Coronary artery (tissue), 2 donors: ENCODE measurements around the gene GNAS.

Experiments used
- DNase-seq: peaks from one replicate; pipeline ENCODE4 v3.0.0-alpha.2; 2017; ENCODE audit warnings: low spot score
- H3K27ac ChIP-seq, 2 donors: fragments of 200-600 bp; sonication (generic); one replicate each; pipeline ENCODE4 v1.5.1; 2016 to 2019
- H3K4me3 ChIP-seq: fragments of 200-600 bp; sonication (generic); 2 replicates; pipeline ENCODE4 v1.5.1; 2016; ENCODE audit warnings: mild to moderate bottlenecking, moderate library complexity
- TF ChIP-seq, protein P1 (sequence below): fragments of 200-600 bp; sonication (generic); IDR thresholded peaks from one replicate; pipeline ENCODE4 v1.5.1; 2019; ENCODE audit warnings: antibody characterized with exemption

The GNAS gene

DNA sequence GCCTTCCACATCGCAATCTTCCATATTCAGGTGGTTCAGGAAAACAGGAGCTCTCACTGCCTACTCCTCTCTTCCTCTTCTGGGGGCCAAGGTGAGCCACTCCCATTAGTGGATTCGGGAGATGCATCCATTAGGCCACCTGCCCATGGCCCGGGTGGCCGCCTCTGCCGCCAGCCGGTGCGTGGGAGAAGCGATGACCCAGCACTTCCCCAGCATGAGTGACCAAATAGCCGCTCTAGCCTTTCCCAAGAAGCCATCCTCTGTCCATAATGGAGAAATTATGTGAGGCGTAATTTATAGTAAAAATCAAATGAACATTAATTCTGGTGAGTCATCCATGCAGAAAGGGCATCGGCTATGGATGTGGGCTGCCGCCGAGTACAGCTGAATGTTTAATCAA, 41.2 kb upstream of the GNAS start:
- H3K4me3 ChIP-seq: no peak overlapping the region
- no peak overlapping the region for H3K27ac ChIP-seq
- DNase-seq: no peak
- TF ChIP-seq, protein P1, sequence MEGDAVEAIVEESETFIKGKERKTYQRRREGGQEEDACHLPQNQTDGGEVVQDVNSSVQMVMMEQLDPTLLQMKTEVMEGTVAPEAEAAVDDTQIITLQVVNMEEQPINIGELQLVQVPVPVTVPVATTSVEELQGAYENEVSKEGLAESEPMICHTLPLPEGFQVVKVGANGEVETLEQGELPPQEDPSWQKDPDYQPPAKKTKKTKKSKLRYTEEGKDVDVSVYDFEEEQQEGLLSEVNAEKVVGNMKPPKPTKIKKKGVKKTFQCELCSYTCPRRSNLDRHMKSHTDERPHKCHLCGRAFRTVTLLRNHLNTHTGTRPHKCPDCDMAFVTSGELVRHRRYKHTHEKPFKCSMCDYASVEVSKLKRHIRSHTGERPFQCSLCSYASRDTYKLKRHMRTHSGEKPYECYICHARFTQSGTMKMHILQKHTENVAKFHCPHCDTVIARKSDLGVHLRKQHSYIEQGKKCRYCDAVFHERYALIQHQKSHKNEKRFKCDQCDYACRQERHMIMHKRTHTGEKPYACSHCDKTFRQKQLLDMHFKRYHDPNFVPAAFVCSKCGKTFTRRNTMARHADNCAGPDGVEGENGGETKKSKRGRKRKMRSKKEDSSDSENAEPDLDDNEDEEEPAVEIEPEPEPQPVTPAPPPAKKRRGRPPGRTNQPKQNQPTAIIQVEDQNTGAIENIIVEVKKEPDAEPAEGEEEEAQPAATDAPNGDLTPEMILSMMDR: no peak

DNA sequence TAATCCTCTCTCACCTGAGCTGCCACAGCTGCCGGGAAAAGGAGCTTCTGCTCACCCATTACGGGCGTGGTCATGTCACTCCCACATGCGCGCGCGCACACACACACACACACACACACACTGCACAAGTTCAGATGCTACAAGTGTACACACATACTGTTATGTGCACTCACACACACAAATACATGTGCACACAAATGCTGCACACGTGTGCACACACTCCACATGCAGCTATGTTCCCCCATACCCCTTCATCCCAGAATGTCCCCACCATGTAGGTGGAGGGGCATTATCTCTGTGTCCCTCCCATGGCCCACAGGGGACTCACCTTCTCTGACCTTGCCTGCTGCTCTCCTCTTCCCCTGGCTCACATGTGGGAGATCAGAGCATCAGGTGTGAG, 39.1 kb upstream of the GNAS start:
- DNase-seq: no peak
- Histone ChIP-seq H3K27ac (no peak overlapping the region), H3K4me3 (no peak overlapping the region)
- TF ChIP-seq, protein P1: no peak

DNA sequence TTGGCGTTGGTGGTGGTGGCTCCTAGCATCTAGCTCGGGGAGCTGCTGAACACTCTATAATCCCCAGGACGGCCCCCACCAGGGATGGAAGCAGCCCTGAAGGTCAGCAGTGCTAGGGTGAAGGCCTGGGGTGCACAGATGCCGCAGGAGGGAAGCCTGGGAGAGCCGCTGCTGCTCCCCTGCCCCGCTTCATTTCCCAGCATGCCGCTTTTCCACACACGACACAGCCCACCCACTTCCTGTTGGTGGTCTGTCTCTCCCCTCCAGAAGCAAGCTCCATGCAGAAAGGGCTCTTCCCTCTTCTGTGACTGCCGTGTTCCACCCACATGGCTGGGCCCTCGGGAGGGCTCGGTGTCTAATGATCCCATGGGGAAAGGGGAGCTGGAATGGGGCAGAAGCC, 37.1 kb upstream of the GNAS start:
- no peak overlapping the region for H3K27ac ChIP-seq
- TF ChIP-seq, protein P1: no peak
- no peak overlapping the region for H3K4me3 ChIP-seq
- DNase-seq: no peak

DNA sequence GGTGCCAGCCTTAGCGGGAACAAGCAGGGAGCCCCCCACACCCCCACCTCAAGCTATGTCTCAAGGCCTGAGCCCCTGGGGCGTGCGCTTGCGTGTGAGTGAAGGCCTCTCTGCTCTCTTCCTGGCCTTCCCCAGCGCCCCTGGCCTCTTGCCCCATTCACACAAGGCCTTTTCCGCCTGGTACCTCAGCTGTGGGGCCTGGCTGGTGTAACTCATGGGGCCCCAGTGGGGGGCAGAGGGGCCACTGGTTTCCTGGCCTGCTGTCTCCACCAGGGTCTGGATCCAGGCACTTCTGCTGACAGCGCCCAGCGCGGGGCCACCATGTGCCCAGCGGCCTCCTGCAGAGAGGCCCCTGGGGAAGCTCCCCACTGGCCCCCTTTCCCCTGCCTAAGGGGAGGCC, 36.5 kb upstream of the GNAS start:
- DNase-seq: no peak
- TF ChIP-seq, protein P1: no peak
- Histone ChIP-seq H3K4me3 (no peak overlapping the region), H3K27ac (no peak overlapping the region)

DNA sequence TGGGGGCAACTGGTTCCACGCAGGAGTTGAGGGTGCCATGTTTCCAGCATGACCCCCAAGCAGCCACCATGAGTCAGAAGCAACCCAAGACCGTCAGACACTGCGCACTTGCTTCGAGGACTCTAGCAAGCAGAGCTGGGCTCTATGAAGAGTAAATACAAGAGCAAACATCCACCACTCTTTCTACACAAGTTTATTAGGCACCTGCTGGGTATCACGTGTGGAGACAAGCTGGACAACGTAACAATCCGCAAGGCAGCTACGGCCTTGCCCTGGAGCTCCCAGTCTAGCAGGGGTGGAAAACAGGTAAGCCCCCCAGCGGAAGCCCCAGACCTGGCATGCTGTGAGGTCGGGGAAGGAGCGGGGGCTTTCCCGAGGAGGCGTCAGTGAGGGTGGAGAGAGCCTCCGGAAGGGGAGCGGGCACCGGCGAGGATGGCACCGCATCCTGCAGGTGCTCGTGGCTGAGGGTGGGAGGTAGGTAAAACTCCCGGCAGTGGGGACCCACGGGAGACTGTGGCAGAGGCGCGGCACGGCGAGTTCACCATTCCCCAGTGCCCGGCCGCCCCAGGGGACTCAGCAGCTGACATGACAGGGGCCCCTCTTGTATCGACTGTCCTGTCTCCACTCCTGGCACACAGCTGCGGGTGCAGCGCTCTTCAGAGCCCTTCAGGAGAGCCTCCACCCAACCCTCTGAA, 35.4 kb upstream of the GNAS start:
- TF ChIP-seq, protein P1: no peak
- no peak overlapping the region for H3K4me3 ChIP-seq
- DNase-seq: no peak
- no peak overlapping the region for H3K27ac ChIP-seq

DNA sequence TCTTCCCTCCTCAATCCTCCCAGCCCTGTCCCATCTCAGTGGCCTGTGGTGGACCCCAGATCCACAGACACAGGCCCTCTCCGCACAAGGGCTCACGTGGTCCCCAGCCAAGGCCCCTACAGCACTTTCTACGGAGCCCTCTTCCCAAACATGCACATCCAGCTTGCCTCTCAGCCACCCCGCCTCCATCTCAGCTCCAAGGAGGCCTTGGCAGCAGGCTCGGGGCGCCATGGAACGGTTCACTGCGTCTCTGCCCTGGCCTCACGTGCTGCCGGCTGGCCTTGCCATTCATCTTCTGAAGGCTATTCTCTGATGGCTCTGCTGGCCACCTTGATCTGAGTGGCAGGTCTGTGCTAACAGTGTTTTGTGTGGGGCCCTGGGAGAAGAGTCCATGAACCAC, 34.8 kb upstream of the GNAS start:
- DNase-seq: no peak
- TF ChIP-seq, protein P1: no peak
- no peak overlapping the region for H3K27ac ChIP-seq
- H3K4me3 ChIP-seq: no peak overlapping the region

DNA sequence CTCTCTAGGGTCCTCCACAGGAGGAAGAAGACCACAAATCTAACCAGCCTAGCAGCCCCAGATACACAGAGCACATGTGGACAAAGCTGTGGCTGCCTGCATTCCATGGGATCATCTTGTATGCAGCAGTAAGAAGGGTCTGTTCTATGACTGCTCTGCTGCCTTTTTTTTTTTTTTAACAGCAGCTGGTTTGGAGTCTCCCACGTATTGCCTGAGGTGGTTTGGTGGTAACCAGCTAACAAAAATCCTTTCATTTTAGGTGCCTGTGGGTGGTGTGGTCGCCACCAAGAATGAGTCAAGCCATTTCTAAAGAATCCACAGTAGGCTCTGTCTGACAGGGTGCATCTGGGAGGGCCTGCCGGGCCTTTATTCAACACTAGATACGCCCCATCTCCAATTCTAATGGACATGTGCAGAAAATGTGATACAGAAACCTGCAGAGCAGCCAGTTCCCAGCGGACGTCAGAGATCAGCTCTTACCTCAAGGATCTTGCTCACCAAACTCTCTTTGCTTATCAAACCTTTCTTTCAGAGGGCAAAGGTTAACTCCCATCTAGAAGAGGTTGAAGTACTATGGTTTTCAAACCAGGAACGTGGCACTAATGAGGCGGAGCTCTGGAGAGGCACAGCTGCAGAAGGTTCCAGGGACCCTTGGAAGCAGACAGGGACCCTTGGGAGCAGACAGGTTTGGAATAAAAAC, 33.8 kb upstream of the GNAS start:
- TF ChIP-seq, protein P1: no peak
- H3K4me3 ChIP-seq: no peak overlapping the region
- DNase-seq: no peak
- no peak overlapping the region for H3K27ac ChIP-seq
